HepG2 (cell line): Measurements from ENCODE around the gene PRM2. TPM values are rescaled to one million over a fixed set of nuclear protein-coding genes. Genes with fewer than 3 reads are reported as not detected.

Source experiments
- CEBPG ChIP-seq: IDR thresholded peaks from 2 replicates; pipeline ENCODE4 v1.6.1; 2016
- CHD4 ChIP-seq: fragments of 200-600 bp; sonication (generic); IDR thresholded peaks from 2 replicates; pipeline ENCODE4 v1.7.0; 2017; ENCODE audit warnings: mild to moderate bottlenecking, low read length, borderline replicate concordance
- ETV5 ChIP-seq: IDR thresholded peaks from 2 replicates; pipeline ENCODE4 v1.6.1; 2018; ENCODE audit warnings: missing biosample characterization, missing genetic modification reagents, inconsistent platforms, borderline replicate concordance
- MIER2 ChIP-seq: IDR thresholded peaks from 2 replicates; pipeline ENCODE4 v1.6.1; 2016; ENCODE audit warnings: missing biosample characterization, missing genetic modification reagents
- MTA1 ChIP-seq: sonication (generic); formaldehyde crosslinking; IDR thresholded peaks from 2 replicates; pipeline ENCODE4 v1.4.0; 2020; ENCODE audit warnings: missing genetic modification reagents, mild to moderate bottlenecking, borderline replicate concordance
- RARA ChIP-seq: IDR thresholded peaks from 2 replicates; pipeline ENCODE4 v1.6.1; 2016; ENCODE audit warnings: missing genetic modification reagents, missing compliant biosample characterization
- SALL1 ChIP-seq: sonication (generic); formaldehyde crosslinking; IDR thresholded peaks from 2 replicates; pipeline ENCODE4 v1.8.0; 2022; ENCODE audit warnings: mild to moderate bottlenecking, missing genetic modification reagents
- XRCC5 ChIP-seq: fragments of 200-400 bp; formaldehyde crosslinking; optimal IDR thresholded peaks from 2 replicates; pipeline ENCODE3; 2017; ENCODE audit warnings: mild to moderate bottlenecking, low read length
- ZBTB49 ChIP-seq: sonication (generic); formaldehyde crosslinking; IDR thresholded peaks from 2 replicates; pipeline ENCODE4 v1.4.0; 2020; ENCODE audit warnings: missing genetic modification reagents, borderline replicate concordance
- ZBTB7B ChIP-seq: sonication (generic); formaldehyde crosslinking; IDR thresholded peaks from 2 replicates; pipeline ENCODE4 v1.4.0; 2020; ENCODE audit warnings: missing genetic modification reagents
- ZFY ChIP-seq: sonication (generic); formaldehyde crosslinking; IDR thresholded peaks from 2 replicates; pipeline ENCODE4 v1.4.0; 2020; ENCODE audit warnings: missing genetic modification reagents
- ZMYM2 ChIP-seq: sonication (generic); formaldehyde crosslinking; IDR thresholded peaks from 2 replicates; pipeline ENCODE4 v1.8.0; 2022; ENCODE audit warnings: mild to moderate bottlenecking, missing genetic modification reagents
- ZNF572 ChIP-seq: sonication (generic); formaldehyde crosslinking; IDR thresholded peaks from 2 replicates; pipeline ENCODE4 v1.5.1; 2020; ENCODE audit warnings: mild to moderate bottlenecking, missing genetic modification reagents
- ZNF614 ChIP-seq: IDR thresholded peaks from 2 replicates; pipeline ENCODE4 v1.6.1; 2018; ENCODE audit warnings: missing biosample characterization, missing genetic modification reagents, inconsistent platforms, borderline replicate concordance
- ZNF891 ChIP-seq: sonication (generic); formaldehyde crosslinking; IDR thresholded peaks from 2 replicates; pipeline ENCODE4 v1.5.0; 2020; ENCODE audit warnings: mild to moderate bottlenecking, missing genetic modification reagents
- polyA plus RNA-seq, 8 experiments: library from polyadenylated mRNA; depleted of rRNA in 3 of 8; stranded (reverse) in 7 of 8; unstranded in 1 of 8; fragments of >200 nt; fragmentation: Illumina TruSeq in 4 of 8; extraction: Trizol in 4 of 8; gene quantifications; 2 replicates each; pipeline versions ENCODE4 v1.2.1 to v1.2.3, GENCODE V29; 2011 to 2016; ENCODE audit warnings: low read depth in 4 of 8, missing spikeins in 1 of 8, mixed read lengths in 1 of 8; ENCODE audit not compliant: insufficient read depth in 1 of 8
- total RNA-seq, 5 experiments: library from RNA; depleted of rRNA; stranded (reverse); fragments of >200 nt; fragmentation: Illumina TruSeq; extraction: Trizol; gene quantifications; 2 replicates each; pipeline ENCODE4 v1.2.3, GENCODE V29; 2016; ENCODE audit warnings: low read depth in 1 of 5
- TF ChIP-seq, protein P1 (sequence below): IDR thresholded peaks from 2 replicates; pipeline ENCODE4 v1.6.1; 2016; ENCODE audit warnings: mild to moderate bottlenecking, missing biosample characterization, missing genetic modification reagents
- TF ChIP-seq, protein P2 (sequence below): fragments of 450-650 bp; IDR thresholded peaks from 2 replicates; pipeline ENCODE4 v1.6.1; 2016
- TF ChIP-seq, protein P3 (sequence below), 2 experiments: sonication (generic) in 1 of 2; formaldehyde crosslinking in 1 of 2; IDR thresholded peaks; 2 replicates each; pipeline versions ENCODE4 v1.4.0 to v1.6.1; 2018 to 2020; ENCODE audit warnings: missing genetic modification reagents in 2 of 2, borderline replicate concordance in 1 of 2, low read depth in 1 of 2, mild to moderate bottlenecking in 1 of 2, missing biosample characterization in 1 of 2
- TF ChIP-seq, protein P4 (sequence below): sonication (generic); formaldehyde crosslinking; IDR thresholded peaks from 2 replicates; pipeline ENCODE4 v1.9.0; 2022; ENCODE audit warnings: missing genetic modification reagents, mild to moderate bottlenecking, borderline replicate concordance
- TF ChIP-seq, protein P5 (sequence below): sonication (generic); formaldehyde crosslinking; IDR thresholded peaks from 2 replicates; pipeline ENCODE4 v1.5.1; 2020; ENCODE audit warnings: mild to moderate bottlenecking, moderate library complexity, missing genetic modification reagents

PRM2 gene
- total and polyA plus RNA-seq, 2 of the 13 experiments (the other 11 are each of a cell fraction or from before 2014, with no cell fraction given), result 0.54 TPM; not detected in 1

GRCh38 chr16:11283820-11284248 lies 7.6 kb upstream of the PRM2 start (continued):
- TF ChIP-seq ETV5 (CRISPR knock-in tag), result 0 out of 2 replicates have a peak, but pooled peaks have one; percentile 21
- peak; percentile 84 for TF ChIP-seq XRCC5
- no peak for TF ChIP-seq MTA1 (CRISPR knock-in tag)
- peak; percentile 62 for TF ChIP-seq ZBTB7B
- peak; percentile 41 for TF ChIP-seq RARA (CRISPR knock-in tag)
- TF ChIP-seq, protein P1, sequence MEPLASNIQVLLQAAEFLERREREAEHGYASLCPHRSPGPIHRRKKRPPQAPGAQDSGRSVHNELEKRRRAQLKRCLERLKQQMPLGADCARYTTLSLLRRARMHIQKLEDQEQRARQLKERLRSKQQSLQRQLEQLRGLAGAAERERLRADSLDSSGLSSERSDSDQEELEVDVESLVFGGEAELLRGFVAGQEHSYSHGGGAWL (CRISPR knock-in tag), result no peak
- TF ChIP-seq CHD4, result peak; percentile 41; the same call in 1 of the 2 replicates
- peak; percentile 96 for TF ChIP-seq ZNF614 (CRISPR knock-in tag)
- TF ChIP-seq, protein P2, sequence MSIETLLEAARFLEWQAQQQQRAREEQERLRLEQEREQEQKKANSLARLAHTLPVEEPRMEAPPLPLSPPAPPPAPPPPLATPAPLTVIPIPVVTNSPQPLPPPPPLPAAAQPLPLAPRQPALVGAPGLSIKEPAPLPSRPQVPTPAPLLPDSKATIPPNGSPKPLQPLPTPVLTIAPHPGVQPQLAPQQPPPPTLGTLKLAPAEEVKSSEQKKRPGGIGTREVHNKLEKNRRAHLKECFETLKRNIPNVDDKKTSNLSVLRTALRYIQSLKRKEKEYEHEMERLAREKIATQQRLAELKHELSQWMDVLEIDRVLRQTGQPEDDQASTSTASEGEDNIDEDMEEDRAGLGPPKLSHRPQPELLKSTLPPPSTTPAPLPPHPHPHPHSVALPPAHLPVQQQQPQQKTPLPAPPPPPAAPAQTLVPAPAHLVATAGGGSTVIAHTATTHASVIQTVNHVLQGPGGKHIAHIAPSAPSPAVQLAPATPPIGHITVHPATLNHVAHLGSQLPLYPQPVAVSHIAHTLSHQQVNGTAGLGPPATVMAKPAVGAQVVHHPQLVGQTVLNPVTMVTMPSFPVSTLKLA, result no peak
- peak; percentile 90 for TF ChIP-seq MIER2 (CRISPR knock-in tag)
- peak; percentile 66; the same call in 1 of the 2 replicates for TF ChIP-seq ZBTB49 (CRISPR knock-in tag)
- peak; percentile 60; the same call in 1 of the 2 replicates for TF ChIP-seq SALL1
- TF ChIP-seq, protein P3, sequence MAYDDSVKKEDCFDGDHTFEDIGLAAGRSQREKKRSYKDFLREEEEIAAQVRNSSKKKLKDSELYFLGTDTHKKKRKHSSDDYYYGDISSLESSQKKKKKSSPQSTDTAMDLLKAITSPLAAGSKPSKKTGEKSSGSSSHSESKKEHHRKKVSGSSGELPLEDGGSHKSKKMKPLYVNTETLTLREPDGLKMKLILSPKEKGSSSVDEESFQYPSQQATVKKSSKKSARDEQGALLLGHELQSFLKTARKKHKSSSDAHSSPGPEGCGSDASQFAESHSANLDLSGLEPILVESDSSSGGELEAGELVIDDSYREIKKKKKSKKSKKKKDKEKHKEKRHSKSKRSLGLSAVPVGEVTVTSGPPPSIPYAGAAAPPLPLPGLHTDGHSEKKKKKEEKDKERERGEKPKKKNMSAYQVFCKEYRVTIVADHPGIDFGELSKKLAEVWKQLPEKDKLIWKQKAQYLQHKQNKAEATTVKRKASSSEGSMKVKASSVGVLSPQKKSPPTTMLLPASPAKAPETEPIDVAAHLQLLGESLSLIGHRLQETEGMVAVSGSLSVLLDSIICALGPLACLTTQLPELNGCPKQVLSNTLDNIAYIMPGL (CRISPR knock-in tag; IDR thresholded peaks at IDR 0.05; ENCODE audit: borderline replicate concordance in 1 of 2, low read depth in 1 of 2), result peak in 1 of 2 experiments; percentile 55; a peak in 1 of 4 replicates
- TF ChIP-seq ZMYM2 (CRISPR knock-in tag), result 0 out of 2 replicates have a peak, but pooled peaks have one; percentile 40
- peak; percentile 52; the same call in 1 of the 2 replicates for TF ChIP-seq ZFY (CRISPR knock-in tag)
- peak; percentile 94 for TF ChIP-seq CEBPG (CRISPR knock-in tag)
- TF ChIP-seq, protein P4, sequence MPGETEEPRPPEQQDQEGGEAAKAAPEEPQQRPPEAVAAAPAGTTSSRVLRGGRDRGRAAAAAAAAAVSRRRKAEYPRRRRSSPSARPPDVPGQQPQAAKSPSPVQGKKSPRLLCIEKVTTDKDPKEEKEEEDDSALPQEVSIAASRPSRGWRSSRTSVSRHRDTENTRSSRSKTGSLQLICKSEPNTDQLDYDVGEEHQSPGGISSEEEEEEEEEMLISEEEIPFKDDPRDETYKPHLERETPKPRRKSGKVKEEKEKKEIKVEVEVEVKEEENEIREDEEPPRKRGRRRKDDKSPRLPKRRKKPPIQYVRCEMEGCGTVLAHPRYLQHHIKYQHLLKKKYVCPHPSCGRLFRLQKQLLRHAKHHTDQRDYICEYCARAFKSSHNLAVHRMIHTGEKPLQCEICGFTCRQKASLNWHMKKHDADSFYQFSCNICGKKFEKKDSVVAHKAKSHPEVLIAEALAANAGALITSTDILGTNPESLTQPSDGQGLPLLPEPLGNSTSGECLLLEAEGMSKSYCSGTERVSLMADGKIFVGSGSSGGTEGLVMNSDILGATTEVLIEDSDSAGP (CRISPR knock-in tag), result 0 out of 2 replicates have a peak, but pooled peaks have one; percentile 16
- TF ChIP-seq, protein P5, sequence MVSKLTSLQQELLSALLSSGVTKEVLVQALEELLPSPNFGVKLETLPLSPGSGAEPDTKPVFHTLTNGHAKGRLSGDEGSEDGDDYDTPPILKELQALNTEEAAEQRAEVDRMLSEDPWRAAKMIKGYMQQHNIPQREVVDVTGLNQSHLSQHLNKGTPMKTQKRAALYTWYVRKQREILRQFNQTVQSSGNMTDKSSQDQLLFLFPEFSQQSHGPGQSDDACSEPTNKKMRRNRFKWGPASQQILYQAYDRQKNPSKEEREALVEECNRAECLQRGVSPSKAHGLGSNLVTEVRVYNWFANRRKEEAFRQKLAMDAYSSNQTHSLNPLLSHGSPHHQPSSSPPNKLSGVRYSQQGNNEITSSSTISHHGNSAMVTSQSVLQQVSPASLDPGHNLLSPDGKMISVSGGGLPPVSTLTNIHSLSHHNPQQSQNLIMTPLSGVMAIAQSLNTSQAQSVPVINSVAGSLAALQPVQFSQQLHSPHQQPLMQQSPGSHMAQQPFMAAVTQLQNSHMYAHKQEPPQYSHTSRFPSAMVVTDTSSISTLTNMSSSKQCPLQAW (CRISPR knock-in tag), result peak; percentile 84; the same call in 1 of the 2 replicates
- TF ChIP-seq ZNF572 (CRISPR knock-in tag), result peak; percentile 77; the same call in 1 of the 2 replicates
- peak; percentile 41; the same call in 1 of the 2 replicates for TF ChIP-seq ZNF891 (CRISPR knock-in tag)
